Esophagus muscularis mucosa (tissue), 4 donors: Measurements from ENCODE around the gene CNIH3.

Experiments
- CTCF ChIP-seq, 3 experiments: fragments of 200-600 bp in 2 of 3; fragments of 450-650 bp in 1 of 3; sonication (generic) in 2 of 3; IDR thresholded peaks; one replicate each; pipeline ENCODE4 v1.5.1; 2017 to 2019; ENCODE audit warnings: antibody characterized with exemption in 3 of 3, mild to moderate bottlenecking in 2 of 3, moderate library complexity in 1 of 3
- EP300 ChIP-seq: sonication (generic); formaldehyde crosslinking; IDR thresholded peaks from one replicate; pipeline ENCODE4 v1.6.1; 2017; ENCODE audit warnings: antibody characterized with exemption
- POLR2A ChIP-seq: fragments of 450-650 bp; IDR thresholded peaks from one replicate; pipeline ENCODE4 v1.6.1; 2017; ENCODE audit warnings: antibody characterized with exemption, moderate library complexity, mild to moderate bottlenecking, low read depth

GRCh38 chr1:224644553-224645154, 28.5 kb downstream of the CNIH3 start:
- peak; percentile 72 to 92 (median 75) for TF ChIP-seq CTCF (IDR thresholded peaks at IDR 0.05)
- TF ChIP-seq EP300, result no peak
- TF ChIP-seq POLR2A, result no peak
